Lung (tissue), 12 donors: ENCODE results near the gene SUPT4H1. TPM values are rescaled to one million over a fixed set of nuclear protein-coding genes. Genes with fewer than 3 reads are reported as not detected.

Source experiments
- ATAC-seq: fragments of 200-7000 bp; cut with Tn5 transposase; one replicate; pipeline ENCODE4 v1.9.1; 2020; ENCODE audit warnings: moderate number of reproducible peaks; ENCODE audit not compliant: insufficient read depth, low FRiP score
- DNase-seq, 3 donors: peaks; one replicate each; pipeline ENCODE4 v3.0.0-alpha.2; 2013 to 2017
- H3K27ac ChIP-seq, 2 donors: one replicate each; pipeline ENCODE4 v1.5.1; 2013; ENCODE audit warnings: mild to moderate bottlenecking in 2 of 2, moderate library complexity in 2 of 2, control low read depth in 1 of 2, inconsistent platforms in 1 of 2, low read depth in 1 of 2, low read length in 1 of 2
- H3K27me3 ChIP-seq, 3 donors: one replicate each; pipeline ENCODE4 v1.5.1; 2013; ENCODE audit warnings: low read length in 2 of 3; ENCODE audit not compliant: control insufficient read depth in 3 of 3, insufficient read depth in 3 of 3
- H3K36me3 ChIP-seq, 4 donors: one replicate each; pipeline ENCODE4 v1.5.1; 2013; ENCODE audit warnings: low read length in 4 of 4, mild to moderate bottlenecking in 1 of 4, moderate library complexity in 1 of 4; ENCODE audit not compliant: control insufficient read depth in 4 of 4, insufficient read depth in 4 of 4
- H3K4me1 ChIP-seq, 5 donors: one replicate each; pipeline ENCODE4 v1.5.1; 2013; ENCODE audit warnings: low read length in 5 of 5, mild to moderate bottlenecking in 2 of 5, moderate library complexity in 1 of 5; ENCODE audit not compliant: control insufficient read depth in 5 of 5, insufficient read depth in 5 of 5
- H3K4me3 ChIP-seq: one replicate; pipeline ENCODE4 v1.5.1; 2013; ENCODE audit warnings: mild to moderate bottlenecking, control low read depth, moderate library complexity
- H3K9ac ChIP-seq, 2 donors: one replicate each; pipeline ENCODE4 v1.5.1; 2013; ENCODE audit warnings: low read length in 2 of 2, control low read depth in 1 of 2; ENCODE audit not compliant: insufficient read depth in 1 of 2
- H3K9me3 ChIP-seq, 4 donors: one replicate each; pipeline ENCODE4 v1.5.1; 2013; ENCODE audit warnings: low read length in 3 of 4, mild to moderate bottlenecking in 1 of 4, moderate library complexity in 1 of 4; ENCODE audit not compliant: control insufficient read depth in 4 of 4, insufficient read depth in 3 of 4
- WGBS, 2 donors: extraction: QIAGEN DNeasy Blood & Tissue Kit; methylation state at CpG; one replicate each; pipeline ENCODE4 v1.1.7; 2013; 5-methylcytosine and 5-hydroxymethylcytosine counted together
- polyA plus RNA-seq, 2 donors: library from polyadenylated mRNA; stranded (reverse); fragments of 200-250 nt; gene quantifications; one replicate each; pipeline ENCODE4 v1.2.1, GENCODE V29; 2013
- total RNA-seq, 2 donors: library from RNA; depleted of rRNA in 1 of 2; stranded (reverse); fragments of >200 nt in 1 of 2; gene quantifications; one replicate each; pipeline ENCODE4 v1.2.1, GENCODE V29; 2014 to 2021
- TF ChIP-seq, protein P1 (sequence below): IDR thresholded peaks from 2 replicates; pipeline ENCODE4 v1.5.1; 2012; ENCODE audit warnings: mild to moderate bottlenecking; ENCODE audit errors: control extremely low read depth, extremely low read depth
- donor health status: control.
- donor health status: control.
- donor health status: Bipolar disorder and iron deficiency.
- donor health status: healthy.
- donor health status: DM: yes; HTN: yes; CAD: no.

The SUPT4H1 gene
- total and polyA plus RNA-seq, 4 donors: 54.6 to 97.5 (median 67.4) TPM

DNA sequence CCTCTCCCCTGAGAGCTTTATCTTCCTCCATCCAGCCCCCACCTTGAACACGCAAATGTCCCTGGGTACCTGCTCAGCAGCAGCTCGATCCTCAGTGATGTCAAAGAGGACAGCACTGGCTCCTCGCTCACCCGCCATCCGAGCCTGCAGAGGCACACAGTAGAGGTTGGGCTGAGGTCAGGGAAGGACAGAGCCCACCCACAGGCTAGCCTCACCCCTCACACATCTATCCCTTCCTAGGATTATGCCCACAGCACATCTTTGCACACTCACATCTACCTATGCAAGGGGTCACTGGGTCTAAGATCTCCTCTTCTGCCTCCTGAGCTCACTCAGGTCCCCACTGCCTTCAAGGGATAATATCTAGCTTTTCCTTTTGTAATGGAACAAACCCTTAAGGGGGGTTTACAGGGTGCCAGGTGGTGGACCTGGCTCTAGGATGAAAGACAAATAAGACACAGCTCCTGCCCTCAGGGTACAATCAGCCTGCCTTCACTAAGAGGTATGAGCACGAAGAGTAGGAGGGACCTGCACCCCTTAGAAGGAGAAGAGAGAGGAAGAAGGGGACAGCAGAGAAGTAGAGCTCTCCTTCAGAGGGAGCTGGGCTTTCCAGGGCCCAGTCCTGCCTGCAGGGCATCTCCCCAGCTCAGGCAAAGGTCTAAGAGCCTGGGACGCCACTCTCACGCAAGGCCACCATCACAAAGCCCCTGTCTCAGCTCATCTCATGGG, 11.6 kb upstream of the SUPT4H1 start:
- 84 to 89% methylated on average over 8 of the region's 8 CpGs for WGBS, 2 donors
- ATAC-seq (no peak), DNase-seq (no peak)
- H3K9ac ChIP-seq: no peak overlapping the region
- TF ChIP-seq, protein P1, sequence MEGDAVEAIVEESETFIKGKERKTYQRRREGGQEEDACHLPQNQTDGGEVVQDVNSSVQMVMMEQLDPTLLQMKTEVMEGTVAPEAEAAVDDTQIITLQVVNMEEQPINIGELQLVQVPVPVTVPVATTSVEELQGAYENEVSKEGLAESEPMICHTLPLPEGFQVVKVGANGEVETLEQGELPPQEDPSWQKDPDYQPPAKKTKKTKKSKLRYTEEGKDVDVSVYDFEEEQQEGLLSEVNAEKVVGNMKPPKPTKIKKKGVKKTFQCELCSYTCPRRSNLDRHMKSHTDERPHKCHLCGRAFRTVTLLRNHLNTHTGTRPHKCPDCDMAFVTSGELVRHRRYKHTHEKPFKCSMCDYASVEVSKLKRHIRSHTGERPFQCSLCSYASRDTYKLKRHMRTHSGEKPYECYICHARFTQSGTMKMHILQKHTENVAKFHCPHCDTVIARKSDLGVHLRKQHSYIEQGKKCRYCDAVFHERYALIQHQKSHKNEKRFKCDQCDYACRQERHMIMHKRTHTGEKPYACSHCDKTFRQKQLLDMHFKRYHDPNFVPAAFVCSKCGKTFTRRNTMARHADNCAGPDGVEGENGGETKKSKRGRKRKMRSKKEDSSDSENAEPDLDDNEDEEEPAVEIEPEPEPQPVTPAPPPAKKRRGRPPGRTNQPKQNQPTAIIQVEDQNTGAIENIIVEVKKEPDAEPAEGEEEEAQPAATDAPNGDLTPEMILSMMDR: no peak
- H3K4me3 ChIP-seq: no peak overlapping the region
- H3K9me3 ChIP-seq: no peaks in the 10 kb centered on the region
- H3K27me3 ChIP-seq: no peaks in the 10 kb centered on the region
- H3K4me1 ChIP-seq: no peaks in the 10 kb centered on the region
- peaks cover 0 to 9% (median under 1%) of the 10 kb centered on the region in 4 donors for H3K36me3 ChIP-seq
- H3K27ac ChIP-seq: no peak overlapping the region

DNA sequence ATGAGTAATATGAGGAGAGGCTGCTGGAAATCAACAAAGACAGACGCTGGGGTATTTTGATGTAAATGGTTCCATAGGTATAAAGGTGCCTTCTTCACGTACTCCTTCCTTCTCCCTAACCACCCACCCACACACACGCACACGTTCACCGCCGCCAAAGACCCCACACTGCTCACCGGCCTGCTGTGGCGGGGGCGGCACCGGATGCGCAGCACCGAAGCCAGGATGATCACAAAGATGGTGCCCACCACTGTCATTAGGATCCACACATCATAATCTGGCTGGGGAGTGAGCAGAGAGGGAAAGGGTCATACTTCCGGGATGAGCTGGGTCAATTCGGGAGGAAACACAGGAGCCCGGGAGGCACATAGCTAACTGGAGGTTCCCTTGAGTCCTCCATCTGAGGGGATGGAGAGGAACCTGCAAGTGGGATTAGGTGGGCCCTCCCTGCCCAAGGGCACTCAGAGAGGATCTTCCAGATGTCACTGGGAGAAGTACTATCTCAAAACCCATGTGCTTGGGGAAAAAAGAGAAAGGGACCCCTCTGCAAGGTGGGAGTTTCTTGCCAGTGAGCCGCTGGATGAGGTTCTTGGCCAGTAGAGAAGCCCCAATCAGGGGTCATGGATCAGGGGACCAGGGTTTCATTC, 10.5 kb upstream of the SUPT4H1 start:
- H3K9me3 ChIP-seq: no peaks in the 10 kb centered on the region
- no peaks in the 10 kb centered on the region for H3K27me3 ChIP-seq
- ATAC-seq (no peak), DNase-seq (no peak)
- no peak overlapping the region for H3K27ac ChIP-seq
- H3K9ac ChIP-seq: no peak overlapping the region
- no peak overlapping the region for H3K4me3 ChIP-seq
- no peaks in the 10 kb centered on the region for H3K4me1 ChIP-seq
- TF ChIP-seq, protein P1: no peak
- H3K36me3 ChIP-seq: peaks cover 0 to 11% (median 5%) of the 10 kb centered on the region in 4 donors
- WGBS, 2 donors: 93 to 95% methylated on average over 16 of the region's 16 CpGs

DNA sequence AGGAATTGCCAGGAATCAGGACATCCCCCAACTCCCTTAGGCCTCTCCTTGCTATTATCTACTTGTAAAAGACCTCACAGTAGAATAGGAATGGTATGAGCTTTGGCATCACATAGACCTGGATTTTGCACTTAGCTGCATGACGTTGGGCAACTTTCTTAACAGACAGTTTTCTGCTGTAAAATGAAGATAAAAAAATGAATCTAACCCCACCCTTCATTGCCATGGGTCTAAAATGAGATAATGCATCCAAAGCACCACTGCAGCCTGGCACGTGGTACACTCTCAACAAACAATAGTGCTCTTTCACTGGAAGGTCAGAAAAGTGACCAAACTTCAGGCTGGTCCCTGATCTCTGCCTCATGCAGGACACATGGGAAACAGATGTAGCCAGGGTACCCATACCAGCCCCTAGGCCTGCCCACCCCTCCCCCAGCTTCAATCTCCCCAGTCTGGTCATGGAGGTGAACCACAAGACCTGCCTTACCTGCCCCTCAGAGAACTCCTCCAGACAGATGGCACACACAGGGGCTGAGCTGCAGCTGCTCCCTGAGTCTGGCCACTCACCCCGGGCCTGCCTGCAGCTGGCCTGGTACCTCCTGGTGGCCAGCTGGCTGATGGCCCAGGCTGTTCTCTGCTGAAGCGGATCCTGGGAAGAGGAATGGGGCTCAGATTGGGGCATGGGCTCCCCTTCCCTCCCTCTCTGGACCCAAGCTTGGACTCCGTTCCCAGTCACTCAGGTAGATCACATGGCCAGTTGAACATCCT, 8.5 kb upstream of the SUPT4H1 start:
- Histone ChIP-seq H3K27me3 (no peaks in the 10 kb centered on the region), H3K4me1 (no peaks in the 10 kb centered on the region), H3K9me3 (no peaks in the 10 kb centered on the region), H3K27ac (no peak overlapping the region), H3K9ac (no peak overlapping the region), H3K36me3 (peaks cover 0 to 13% (median 6%) of the 10 kb centered on the region in 4 donors), H3K4me3 (no peak overlapping the region)
- 78 to 91% methylated on average over 5 of the region's 5 CpGs for WGBS, 2 donors
- TF ChIP-seq, protein P1: no peak
- DNase-seq (no peak), ATAC-seq (no peak)
